Pancreas (tissue), 10 donors: Measurements from ENCODE around the gene CHMP6. TPM values are rescaled to one million over a fixed set of nuclear protein-coding genes. Genes with fewer than 3 reads are reported as not detected.

Source experiments
- ATAC-seq, 4 donors: fragments of 200-7000 bp; cut with Tn5 transposase; one replicate each; pipeline versions ENCODE4 v1.8.0 to v1.9.1; 2020; ENCODE audit warnings: mild to moderate bottlenecking in 4 of 4, moderate library complexity in 4 of 4
- DNase-seq, 6 donors: peaks; one replicate each; pipeline ENCODE4 v3.0.0-alpha.2; 2020
- FAIRE-seq: peaks from 2 replicates; lab custom pipeline; 2012; peaks lifted over from hg19 to GRCh38; lab: Jason Lieb, UNC
- H3K27ac ChIP-seq, 4 donors: fragments of 200-600 bp; sonication (generic); 1 replicate in 3 of 4; 2 replicates in 1 of 4; pipeline versions ENCODE4 v1.5.0 to v1.8.0; 2020
- H3K27me3 ChIP-seq, 4 donors: fragments of 200-600 bp; one replicate each; pipeline ENCODE4 v1.8.0; 2021
- H3K36me3 ChIP-seq, 3 donors: fragments of 200-600 bp; sonication (generic) in 1 of 3; one replicate each; pipeline versions ENCODE4 v1.5.0 to v1.8.0; 2020 to 2021
- H3K4me1 ChIP-seq, 3 donors: fragments of 200-600 bp; one replicate each; pipeline ENCODE4 v1.8.0; 2021
- H3K4me3 ChIP-seq, 4 donors: fragments of 200-600 bp; sonication (generic) in 2 of 4; one replicate each; pipeline versions ENCODE4 v1.5.0 to v1.8.0; 2020 to 2021
- H3K9me3 ChIP-seq, 4 donors: fragments of 200-600 bp; one replicate each; pipeline ENCODE4 v1.8.0; 2021
- WGBS, 2 donors: extraction: QIAGEN DNeasy Blood & Tissue Kit; methylation state at CpG; one replicate each; pipeline ENCODE4 v1.1.7; 2013; 5-methylcytosine and 5-hydroxymethylcytosine counted together
- intact Hi-C, 3 donors: fragments of 100-400 bp; cut with DNase I; formaldehyde crosslinking; loops; one replicate each; pipeline versions ENCODE4 v1.11.1 to v1.14.2; 2022
- polyA plus RNA-seq, 2 donors: library from polyadenylated mRNA; stranded (reverse); fragments of 200-250 nt; gene quantifications; one replicate each; pipeline ENCODE4 v1.2.3, GENCODE V29; 2013
- total RNA-seq, 6 donors: library from RNA; stranded (reverse); fragmentation: NEBNext Ultra II Directional in 4 of 6; extraction: Animal tissue kit (Norgen Biotek cat#: 25700) in 4 of 6; gene quantifications; one replicate each; pipeline versions ENCODE4 v1.2.1 to v1.2.4, GENCODE V29; 2021 to 2023
- TF ChIP-seq, protein P1 (sequence below), 4 donors: fragments of 200-600 bp; sonication (generic) in 3 of 4; IDR thresholded peaks; one replicate each; pipeline versions ENCODE4 v1.5.0 to v1.8.0; 2021; ENCODE audit warnings: antibody characterized with exemption in 4 of 4
- donor health status: healthy with polysubstance abuse.
- donor health status: DM: no; HTN: no; CAD: no; lungs with moderate emphysema.
- donor health status: DM: no; HTN: no; CAD: no.
- donor health status: control.
- donor health status: control.
- donor health status: Bipolar disorder and iron deficiency.
- donor health status: DM: yes; HTN: yes; CAD: no.
- donor health status: DM: no; HTN: no; CAD: no.
- donor health status: DM: no; HTN: no; CAD: no.
- donor health status: DM: yes; HTN: yes; CAD: no.

Gene CHMP6
- total and polyA plus RNA-seq, 8 donors = 9.5 to 30.8 (median 13.8) TPM

DNA sequence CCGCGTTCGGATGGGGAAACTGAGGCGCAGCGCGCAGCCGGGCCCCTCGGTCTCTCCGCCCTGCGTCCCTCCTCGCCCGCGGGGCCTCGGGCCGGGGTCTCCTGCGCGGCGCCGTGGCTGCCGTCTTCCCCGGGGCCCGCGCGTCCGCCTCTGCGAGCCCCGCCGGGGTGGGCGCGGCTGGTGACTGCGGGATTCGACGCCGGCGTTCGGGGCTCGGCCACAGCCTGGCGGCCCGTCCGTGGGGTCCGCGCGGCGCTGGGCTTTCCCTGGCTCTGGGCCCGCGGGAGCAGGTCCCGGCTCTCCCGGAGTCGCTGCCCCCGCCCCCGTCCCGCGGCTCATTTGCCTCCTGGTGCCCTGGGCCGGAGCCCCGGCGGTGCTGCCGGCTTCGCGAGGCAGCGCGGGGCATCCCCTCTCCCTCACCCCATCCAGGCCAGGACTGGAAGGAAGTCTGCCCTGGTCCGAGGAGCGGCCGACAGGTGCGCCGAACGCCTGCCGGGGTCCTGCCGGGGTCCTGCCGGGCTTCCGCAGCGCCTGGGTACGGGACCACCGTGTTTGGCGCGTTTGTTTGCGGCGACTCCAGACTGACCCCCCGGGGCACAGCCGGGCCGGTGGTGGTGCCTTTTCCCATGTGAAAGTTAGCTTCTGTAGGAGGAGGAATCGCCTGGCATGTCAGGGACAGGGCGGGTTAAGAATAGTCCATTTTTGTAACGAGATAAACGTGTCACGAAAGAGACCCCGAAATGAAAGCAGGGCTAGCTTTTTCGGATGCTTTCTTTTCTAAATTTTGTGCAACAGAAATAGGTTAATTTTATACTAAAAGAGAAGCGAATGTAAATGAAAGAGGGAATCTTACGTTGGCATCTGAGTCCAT, 671 bp downstream of the CHMP6 start:
- TF ChIP-seq, protein P1, sequence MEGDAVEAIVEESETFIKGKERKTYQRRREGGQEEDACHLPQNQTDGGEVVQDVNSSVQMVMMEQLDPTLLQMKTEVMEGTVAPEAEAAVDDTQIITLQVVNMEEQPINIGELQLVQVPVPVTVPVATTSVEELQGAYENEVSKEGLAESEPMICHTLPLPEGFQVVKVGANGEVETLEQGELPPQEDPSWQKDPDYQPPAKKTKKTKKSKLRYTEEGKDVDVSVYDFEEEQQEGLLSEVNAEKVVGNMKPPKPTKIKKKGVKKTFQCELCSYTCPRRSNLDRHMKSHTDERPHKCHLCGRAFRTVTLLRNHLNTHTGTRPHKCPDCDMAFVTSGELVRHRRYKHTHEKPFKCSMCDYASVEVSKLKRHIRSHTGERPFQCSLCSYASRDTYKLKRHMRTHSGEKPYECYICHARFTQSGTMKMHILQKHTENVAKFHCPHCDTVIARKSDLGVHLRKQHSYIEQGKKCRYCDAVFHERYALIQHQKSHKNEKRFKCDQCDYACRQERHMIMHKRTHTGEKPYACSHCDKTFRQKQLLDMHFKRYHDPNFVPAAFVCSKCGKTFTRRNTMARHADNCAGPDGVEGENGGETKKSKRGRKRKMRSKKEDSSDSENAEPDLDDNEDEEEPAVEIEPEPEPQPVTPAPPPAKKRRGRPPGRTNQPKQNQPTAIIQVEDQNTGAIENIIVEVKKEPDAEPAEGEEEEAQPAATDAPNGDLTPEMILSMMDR (IDR thresholded peaks at IDR 0.05) = no peak
- Histone ChIP-seq H3K4me1 (peaks cover 0 to 15% (median 8%) of the 10 kb centered on the region in 3 donors), H3K9me3 (no peaks in the 10 kb centered on the region), H3K4me3 (peak overlapping the region; percentile 93 to 99 (median 98)), H3K27ac (peak overlapping the region in 1 of 4 donors; percentile 22), H3K27me3 (no peaks in the 10 kb centered on the region), H3K36me3 (peaks cover under 1 to 22% (median 5%) of the 10 kb centered on the region in 3 donors)
- no peak for FAIRE-seq
- intact Hi-C loops = no loop called here
- 2 to 3% methylated on average over 43 to 90 of the region's 90 CpGs for WGBS, 2 donors
- peak in 3 of 6 donors; percentile 54 to 83 (median 67) for DNase-seq
- peak in 3 of 4 donors; percentile 7 to 41 (median 25) for ATAC-seq

DNA sequence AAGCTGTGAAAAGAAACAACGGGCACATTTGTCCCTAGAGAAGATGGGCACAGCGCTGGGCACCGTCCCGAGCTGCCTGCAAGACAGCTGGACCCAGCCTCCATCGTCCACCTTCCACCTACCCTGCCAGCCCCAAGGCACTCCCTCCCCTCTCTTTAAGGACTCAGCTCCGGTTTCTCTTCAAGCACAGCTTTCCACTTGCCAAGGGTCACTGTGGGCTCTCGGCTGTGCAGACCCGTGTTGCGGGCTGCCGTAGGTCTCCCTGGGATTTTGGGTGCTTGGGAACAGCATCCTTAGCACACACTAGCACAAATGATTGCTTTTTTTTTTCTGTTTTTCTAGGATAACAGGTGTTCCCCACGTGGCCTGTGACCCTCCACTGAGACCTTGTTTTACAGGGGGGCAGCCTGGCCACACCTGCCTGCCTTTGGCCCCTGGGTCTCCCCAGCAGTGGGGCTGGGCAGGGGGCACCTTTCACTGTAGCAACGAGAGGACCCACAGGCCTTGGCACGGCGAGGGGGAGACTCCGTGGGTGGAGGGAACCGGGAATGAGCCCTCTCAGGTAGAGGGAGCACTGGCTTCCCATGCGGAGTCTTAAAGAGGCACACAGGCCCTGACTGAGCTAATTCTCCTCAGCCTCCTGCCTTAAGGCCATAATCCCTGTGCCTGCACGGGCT, 1.4 kb downstream of the CHMP6 start:
- ATAC-seq (no peak), DNase-seq (peak in 1 of 6 donors; percentile 65), FAIRE-seq (no peak)
- Histone ChIP-seq H3K9me3 (no peaks in the 10 kb centered on the region), H3K36me3 (peaks cover 4 to 30% (median 5%) of the 10 kb centered on the region in 3 donors), H3K27ac (no peak overlapping the region), H3K27me3 (no peaks in the 10 kb centered on the region), H3K4me3 (peak overlapping the region in 3 of 4 donors; percentile 98 to 99 (median 99)), H3K4me1 (peaks cover 0 to 15% (median 8%) of the 10 kb centered on the region in 3 donors)
- intact Hi-C loops = no loop called here
- TF ChIP-seq, protein P1 (IDR thresholded peaks at IDR 0.05) = no peak
- WGBS, 2 donors = 45 to 46% methylated on average over 18 of the region's 18 CpGs

DNA sequence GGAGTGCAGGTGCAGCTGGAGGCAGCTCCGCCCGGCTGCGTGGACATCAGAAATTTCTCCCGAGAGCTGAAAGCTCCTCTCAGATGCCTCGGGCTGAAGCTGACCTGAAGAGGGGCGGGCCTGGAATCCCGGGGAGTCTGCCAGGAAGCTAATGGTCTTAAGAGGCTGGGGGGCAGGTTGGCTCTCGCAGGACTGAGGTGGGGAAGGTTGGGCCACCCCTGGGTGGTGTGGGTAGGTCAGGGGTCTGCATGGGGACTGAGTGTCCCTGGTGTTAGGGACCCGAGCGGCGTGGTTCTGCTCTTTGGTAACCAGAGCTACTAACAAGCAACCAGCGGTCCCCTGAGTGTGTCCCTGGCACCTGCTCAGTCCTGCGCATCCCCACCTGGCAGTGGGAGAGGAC, 3.5 kb downstream of the CHMP6 start:
- intact Hi-C loops = no loop called here
- DNase-seq (peak in 2 of 6 donors; percentile 30 to 76), ATAC-seq (no peak), FAIRE-seq (no peak)
- H3K4me1 ChIP-seq = peaks cover 0 to 9% (median 9%) of the 10 kb centered on the region in 3 donors
- 93 to 95% methylated on average over 13 of the region's 13 CpGs for WGBS, 2 donors
- H3K9me3 ChIP-seq = no peaks in the 10 kb centered on the region
- no peak overlapping the region for H3K4me3 ChIP-seq
- TF ChIP-seq, protein P1 (IDR thresholded peaks at IDR 0.05) = no peak
- no peak overlapping the region for H3K27ac ChIP-seq
- H3K27me3 ChIP-seq = no peaks in the 10 kb centered on the region
- peaks cover 4 to 48% (median 5%) of the 10 kb centered on the region in 3 donors for H3K36me3 ChIP-seq

DNA sequence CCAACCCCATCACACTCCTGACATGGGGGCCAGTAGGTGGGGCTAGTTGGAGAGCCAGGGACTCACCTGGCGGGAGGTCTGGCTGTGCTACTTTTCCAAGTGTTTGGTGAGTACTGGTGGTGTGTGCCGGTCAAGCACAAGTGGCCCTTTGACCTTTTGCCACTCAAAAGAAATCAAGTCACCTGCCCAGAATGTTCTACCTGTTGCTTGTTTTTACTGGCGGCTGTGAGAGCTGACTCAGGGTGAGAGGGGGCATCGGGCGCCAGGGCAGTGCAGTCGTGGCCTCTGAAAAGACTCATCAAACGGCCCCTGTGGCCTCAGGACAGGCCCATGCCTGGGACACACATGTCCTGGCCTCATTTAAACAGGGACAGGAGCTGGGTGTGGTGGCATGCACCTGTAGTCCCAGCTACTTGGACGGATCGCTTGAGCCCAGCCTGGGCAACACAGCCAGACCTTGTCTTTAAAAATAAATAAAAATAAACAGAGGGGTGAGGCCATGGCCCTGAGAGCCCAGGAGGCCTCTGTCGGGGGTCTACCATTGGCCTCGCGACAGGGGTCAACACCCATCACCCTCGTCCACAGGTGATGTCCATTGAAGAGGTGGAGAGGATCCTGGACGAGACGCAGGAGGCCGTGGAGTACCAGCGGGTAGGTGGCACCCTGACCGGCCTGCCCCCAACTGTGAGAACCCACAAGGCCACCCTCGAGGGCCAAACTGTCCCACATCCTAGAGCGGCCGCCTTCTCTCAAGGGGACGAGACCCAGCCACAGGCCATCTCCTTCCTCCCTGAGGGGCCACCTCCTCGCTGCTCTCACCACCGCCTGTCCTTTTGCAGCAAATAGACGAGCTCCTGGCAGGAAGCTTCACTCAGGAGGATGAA, 5.0 kb downstream of the CHMP6 start:
- intact Hi-C loops = no loop called here
- Histone ChIP-seq H3K4me3 (no peak overlapping the region), H3K27me3 (no peaks in the 10 kb centered on the region), H3K9me3 (no peaks in the 10 kb centered on the region), H3K4me1 (peaks cover 8 to 22% (median 17%) of the 10 kb centered on the region in 3 donors), H3K27ac (no peak overlapping the region), H3K36me3 (peaks cover 4 to 48% (median 5%) of the 10 kb centered on the region in 3 donors)
- ATAC-seq (no peak), DNase-seq (peak in 1 of 6 donors; percentile 71), FAIRE-seq (no peak)
- TF ChIP-seq, protein P1 (IDR thresholded peaks at IDR 0.05) = no peak
- WGBS, 2 donors = 92 to 93% methylated on average over 25 of the region's 25 CpGs
